GM23338 (cell line): Measurements from ENCODE around the gene RPH3AL. TPM values are rescaled to one million over a fixed set of nuclear protein-coding genes. Genes with fewer than 3 reads are reported as not detected.

Source experiments
- ATAC-seq: fragments of 200-7000 bp; cut with Tn5 transposase; 3 replicates; pipeline ENCODE4 v1.9.1; 2020
- DNase-seq: peaks from one replicate; pipeline ENCODE4 v3.0.0-alpha.2; 2015; ENCODE audit warnings: low spot score
- H2AFZ ChIP-seq: fragments of 200-600 bp; sonication (generic); 2 replicates; pipeline ENCODE4 v1.8.0; 2016; ENCODE audit warnings: antibody characterized with exemption, mild to moderate bottlenecking, moderate library complexity
- H3F3A ChIP-seq: fragments of 200-600 bp; sonication (generic); replicated peaks from 2 replicates; pipeline ENCODE4 v1.8.0; 2017; ENCODE audit warnings: antibody characterized with exemption, mixed run types, low read depth
- H3K27ac ChIP-seq: fragments of 200-600 bp; sonication (generic); 2 replicates; pipeline ENCODE4 v1.6.1; 2016; ENCODE audit warnings: low read depth
- H3K27me3 ChIP-seq: fragments of 200-600 bp; sonication (generic); 2 replicates; pipeline ENCODE4 v1.8.0; 2016; ENCODE audit warnings: mild to moderate bottlenecking, mixed run types, moderate library complexity; ENCODE audit not compliant: insufficient read depth
- H3K36me3 ChIP-seq: fragments of 200-600 bp; sonication (generic); 2 replicates; pipeline ENCODE4 v1.8.0; 2016; ENCODE audit warnings: mild to moderate bottlenecking; ENCODE audit not compliant: insufficient read depth
- H3K4me1 ChIP-seq: fragments of 200-600 bp; sonication (generic); 2 replicates; pipeline ENCODE4 v1.8.0; 2016; ENCODE audit warnings: mild to moderate bottlenecking, moderate library complexity; ENCODE audit not compliant: insufficient read depth
- H3K4me2 ChIP-seq: fragments of 200-600 bp; sonication (generic); 2 replicates; pipeline ENCODE4 v1.7.1; 2017; ENCODE audit warnings: mixed run types
- H3K4me3 ChIP-seq: fragments of 200-600 bp; sonication (generic); 2 replicates; pipeline ENCODE4 v1.6.1; 2016; ENCODE audit warnings: mixed run types
- H3K79me2 ChIP-seq: fragments of 200-600 bp; sonication (generic); replicated peaks from 2 replicates; pipeline ENCODE4 v1.8.0; 2017; ENCODE audit warnings: mild to moderate bottlenecking; ENCODE audit not compliant: insufficient read depth
- H3K9me2 ChIP-seq: fragments of 200-600 bp; sonication (generic); 2 replicates; pipeline ENCODE4 v1.8.0; 2017; ENCODE audit not compliant: insufficient read depth
- H4K20me1 ChIP-seq: fragments of 200-600 bp; sonication (generic); replicated peaks from 2 replicates; pipeline ENCODE4 v1.8.0; 2017; ENCODE audit warnings: mild to moderate bottlenecking; ENCODE audit not compliant: insufficient read depth
- H3K27ac Mint-ChIP-seq: 2 replicates; pipeline ENCODE4 v1.8.0; 2020; ENCODE audit warnings: inconsistent platforms, mild to moderate bottlenecking, moderate library complexity, mixed read lengths
- H3K27me3 Mint-ChIP-seq: 3 replicates; pipeline ENCODE4 v1.8.0; 2022; ENCODE audit warnings: low read depth, mild to moderate bottlenecking, moderate library complexity, mixed read lengths, inconsistent platforms; ENCODE audit not compliant: insufficient read depth, poor library complexity
- H3K36me3 Mint-ChIP-seq: 3 replicates; pipeline ENCODE4 v1.8.0; 2021; ENCODE audit warnings: low read depth, mild to moderate bottlenecking, inconsistent platforms, moderate library complexity, mixed read lengths
- H3K4me1 Mint-ChIP-seq: 3 replicates; pipeline ENCODE4 v1.8.0; 2020; ENCODE audit warnings: mild to moderate bottlenecking, inconsistent platforms, mixed read lengths
- H3K4me3 Mint-ChIP-seq: 3 replicates; pipeline ENCODE4 v1.8.0; 2021; ENCODE audit warnings: moderate library complexity, mild to moderate bottlenecking, inconsistent platforms, mixed read lengths
- H3K9me3 Mint-ChIP-seq: 3 replicates; pipeline ENCODE4 v1.8.0; 2020; ENCODE audit warnings: moderate library complexity, mild to moderate bottlenecking, inconsistent platforms, mixed read lengths
- CREB1 ChIP-seq: fragments of 250-450 bp; sonication (Bioruptor Pico); IDR thresholded peaks from 2 replicates; pipeline ENCODE4 v1.5.0; 2020; ENCODE audit warnings: low read depth, mild to moderate bottlenecking, moderate library complexity
- CTCF ChIP-seq, 2 experiments: fragments of 200-600 bp in 1 of 2; sonication (generic) in 1 of 2; conservative IDR thresholded peaks; 2 replicates each; pipeline versions ENCODE4 v1.5.1 to v1.6.1; 2016 to 2017; ENCODE audit warnings: antibody characterized with exemption in 2 of 2, low read depth in 2 of 2, mild to moderate bottlenecking in 2 of 2, moderate library complexity in 1 of 2
- ETS1 ChIP-seq: IDR thresholded peaks from 2 replicates; pipeline ENCODE4 v1.6.1; 2016; ENCODE audit warnings: antibody characterized with exemption
- EZH2phosphoT487 ChIP-seq: fragments of 200-600 bp; sonication (generic); IDR thresholded peaks from one replicate; pipeline ENCODE4 v1.8.1; 2018; ENCODE audit warnings: antibody characterized with exemption; ENCODE audit not compliant: unreplicated experiment
- JUNB ChIP-seq: IDR thresholded peaks from one replicate; pipeline ENCODE4 v1.6.1; 2016; ENCODE audit warnings: antibody characterized with exemption; ENCODE audit not compliant: unreplicated experiment
- NANOG ChIP-seq: IDR thresholded peaks from 2 replicates; pipeline ENCODE4 v1.6.1; 2016; ENCODE audit warnings: antibody characterized with exemption, borderline replicate concordance
- STAT1 ChIP-seq: IDR thresholded peaks from one replicate; pipeline ENCODE4 v1.6.1; 2016; ENCODE audit warnings: antibody characterized with exemption; ENCODE audit not compliant: unreplicated experiment
- ZNF114 ChIP-seq: fragments of 250-450 bp; sonication (Bioruptor Pico); IDR thresholded peaks from 2 replicates; pipeline ENCODE4 v1.5.0; 2020; ENCODE audit warnings: mild to moderate bottlenecking, moderate library complexity
- ZNF331 ChIP-seq: fragments of 250-450 bp; sonication (Bioruptor Pico); IDR thresholded peaks from 2 replicates; pipeline ENCODE4 v1.5.0; 2020; ENCODE audit warnings: low read depth, mild to moderate bottlenecking, moderate library complexity
- ZNF462 ChIP-seq: fragments of 250-450 bp; sonication (Bioruptor Pico); IDR thresholded peaks from 2 replicates; pipeline ENCODE4 v1.5.0; 2020; ENCODE audit warnings: mild to moderate bottlenecking, moderate library complexity
- polyA plus RNA-seq: library from polyadenylated mRNA; unstranded; fragments of >200 nt; fragmentation: Nextera tagmentation; extraction: Ambion mirVana; gene quantifications from 2 replicates; pipeline ENCODE4 v1.2.1, GENCODE V29; 2016
- total RNA-seq: library from RNA; depleted of rRNA; stranded (reverse); fragments of >200 nt; shearing (Covaris generic); gene quantifications from 2 replicates; pipeline ENCODE4 v1.2.3, GENCODE V29; 2014

Gene RPH3AL
- total and polyA plus RNA-seq, 2 experiments from 2014 or later = 2.7 to 6.3 TPM

GRCh38 chr17:231191-231965 lies 121.2 kb downstream of the RPH3AL start (continued):
- TF ChIP-seq ZNF462 (CRISPR knock-in tag) (no peak), STAT1 (no peak), NANOG (no peak), EZH2phosphoT487 (no peak), ETS1 (no peak)

- no peak for DNase-seq
- no peaks in the 10 kb centered on the region for H3K36me3 ChIP-seq
- no peaks in the 10 kb centered on the region; the same call in 2 of the 3 replicates for H3K9me3 Mint-ChIP-seq
- no peak overlapping the region for H3K27ac ChIP-seq
- H3K27me3 Mint-ChIP-seq = peaks cover 22% of the 10 kb centered on the region
- no peaks in the 10 kb centered on the region for H3K79me2 ChIP-seq
- no peaks in the 10 kb centered on the region for H3K27me3 ChIP-seq
- no peaks in the 10 kb centered on the region for H3K4me1 ChIP-seq
- H3K36me3 Mint-ChIP-seq = no peaks in the 10 kb centered on the region
- H3K4me1 Mint-ChIP-seq = peaks cover 34% of the 10 kb centered on the region
- TF ChIP-seq ETS1 (no peak), CTCF (conservative IDR thresholded peaks at IDR 0.05; ENCODE audit: low read depth in 2 of 2) (no peak), ZNF331 (CRISPR knock-in tag) (no peak), ZNF114 (CRISPR knock-in tag) (no peak), CREB1 (CRISPR knock-in tag) (no peak), JUNB (no peak), STAT1 (no peak)
- H3K4me3 ChIP-seq = no peak overlapping the region
- H3K9me2 ChIP-seq = no peaks in the 10 kb centered on the region
- no peaks in the 10 kb centered on the region for H4K20me1 ChIP-seq
- H3K4me2 ChIP-seq = no peak overlapping the region
- H3K4me3 Mint-ChIP-seq = no peak overlapping the region
- H3F3A ChIP-seq = no peaks in the 10 kb centered on the region
- no peak for ATAC-seq
- H2AFZ ChIP-seq = no peak overlapping the region
- H3K27ac Mint-ChIP-seq = no peak overlapping the region
These were observed 122.2 kb downstream of the RPH3AL start for GRCh38 chr17:230395-230770.
